Vagina (tissue), 2 donors: ENCODE measurements around the gene MAGEH1.

Experiments used
- POLR2A ChIP-seq, 2 donors: fragments of 450-650 bp; IDR thresholded peaks; one replicate each; pipeline ENCODE4 v1.6.1; 2017; ENCODE audit warnings: antibody characterized with exemption in 2 of 2, mild to moderate bottlenecking in 2 of 2, moderate library complexity in 2 of 2
- TF ChIP-seq, protein P1 (sequence below), 3 experiments: fragments of 450-650 bp in 2 of 3; fragments of 200-600 bp in 1 of 3; sonication (generic) in 1 of 3; IDR thresholded peaks; one replicate each; pipeline ENCODE4 v1.5.1; 2017 to 2019; ENCODE audit warnings: antibody characterized with exemption in 3 of 3, mild to moderate bottlenecking in 2 of 3, moderate library complexity in 2 of 3

DNA sequence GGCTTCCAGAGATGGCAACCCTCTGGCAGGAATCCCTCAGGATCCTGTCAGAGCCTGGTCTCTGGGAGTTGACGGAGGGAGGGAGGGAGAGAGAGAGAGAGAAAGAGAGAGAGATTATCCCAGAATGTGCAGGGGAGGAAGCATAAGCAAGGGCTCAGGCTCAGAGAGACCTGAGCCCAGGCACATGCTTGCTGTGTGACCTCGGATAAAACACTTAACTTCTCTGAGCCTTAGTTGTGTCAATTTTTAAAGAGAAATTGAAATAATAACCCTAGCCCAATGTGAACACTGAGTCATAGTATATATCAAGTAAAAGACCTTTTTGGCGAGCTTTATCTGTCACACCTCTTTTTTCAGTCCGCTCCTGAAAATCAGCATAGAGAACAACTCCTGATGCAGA lies 38.2 kb downstream of the MAGEH1 start:
- TF ChIP-seq, protein P1, sequence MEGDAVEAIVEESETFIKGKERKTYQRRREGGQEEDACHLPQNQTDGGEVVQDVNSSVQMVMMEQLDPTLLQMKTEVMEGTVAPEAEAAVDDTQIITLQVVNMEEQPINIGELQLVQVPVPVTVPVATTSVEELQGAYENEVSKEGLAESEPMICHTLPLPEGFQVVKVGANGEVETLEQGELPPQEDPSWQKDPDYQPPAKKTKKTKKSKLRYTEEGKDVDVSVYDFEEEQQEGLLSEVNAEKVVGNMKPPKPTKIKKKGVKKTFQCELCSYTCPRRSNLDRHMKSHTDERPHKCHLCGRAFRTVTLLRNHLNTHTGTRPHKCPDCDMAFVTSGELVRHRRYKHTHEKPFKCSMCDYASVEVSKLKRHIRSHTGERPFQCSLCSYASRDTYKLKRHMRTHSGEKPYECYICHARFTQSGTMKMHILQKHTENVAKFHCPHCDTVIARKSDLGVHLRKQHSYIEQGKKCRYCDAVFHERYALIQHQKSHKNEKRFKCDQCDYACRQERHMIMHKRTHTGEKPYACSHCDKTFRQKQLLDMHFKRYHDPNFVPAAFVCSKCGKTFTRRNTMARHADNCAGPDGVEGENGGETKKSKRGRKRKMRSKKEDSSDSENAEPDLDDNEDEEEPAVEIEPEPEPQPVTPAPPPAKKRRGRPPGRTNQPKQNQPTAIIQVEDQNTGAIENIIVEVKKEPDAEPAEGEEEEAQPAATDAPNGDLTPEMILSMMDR (IDR thresholded peaks at IDR 0.05): no peak
- TF ChIP-seq POLR2A (IDR thresholded peaks at IDR 0.05): no peak
